T-helper 9 cell (primary cell): Measurements from ENCODE around the gene ODF2.
A peak's percentile ranks its signal among the peaks of the same experiment; 100 is the strongest.
"Not testable (repeated sequence)": the region's sequence is repeated elsewhere in the genome, so short reads cannot be mapped to it uniquely, and the experiment has no call there.

ENCODE experiments used
- DNase-seq: peaks from one replicate; pipeline ENCODE4 v3.0.0-alpha.2; 2020
- total RNA-seq, 2 donors: gene quantifications; one replicate each; lab custom pipeline; 2026; lab: John Stamatoyannopoulos, UW

The ODF2 gene
- 51.6 to 77.2 reads per million in 2 donors for total RNA-seq

DNA sequence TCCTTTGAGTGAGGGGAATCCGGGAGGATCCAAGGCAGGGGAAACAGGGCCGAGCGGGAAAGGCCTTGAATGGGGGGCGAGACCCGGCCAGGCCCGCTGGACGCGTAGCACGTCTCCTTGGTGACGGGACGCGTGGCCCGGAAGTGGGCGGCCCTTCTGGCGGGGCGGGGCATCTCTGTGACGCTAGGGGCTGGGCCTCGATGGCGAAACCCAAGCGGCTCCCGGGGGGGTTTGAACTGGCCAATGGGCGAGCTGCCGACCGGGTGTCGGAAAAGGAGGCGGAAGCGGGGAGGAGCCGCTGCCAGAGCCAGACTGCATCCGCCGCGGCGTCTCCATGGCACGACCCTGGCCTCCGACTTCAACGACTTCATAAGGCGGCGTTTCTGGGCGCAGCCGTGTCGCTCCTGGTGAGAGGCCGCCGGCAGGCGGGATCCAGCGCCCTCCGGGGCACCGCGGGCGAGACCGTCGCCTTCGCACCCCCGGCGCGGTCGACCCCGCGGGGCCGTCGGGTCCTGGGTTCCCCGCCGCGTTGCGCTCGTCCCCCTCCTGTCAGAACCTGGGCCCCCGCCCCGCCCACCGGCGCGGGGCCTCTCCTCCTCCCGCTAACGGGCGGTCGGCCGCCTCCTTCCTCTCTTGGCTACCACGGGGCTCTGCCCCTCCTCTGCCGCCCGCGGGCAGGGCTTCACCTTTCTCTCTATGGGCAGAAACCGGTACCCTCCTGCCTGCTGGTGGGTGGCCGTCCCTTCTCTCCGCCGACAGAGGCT, at the start of gene ODF2:
TSS of gene ODF2 (plus strand) at position 158 of the 764 bp plus-strand sequence. CDS start at position 244, 86 bp downstream.
- DNase-seq, result peak; percentile 98

- DNase-seq, result no peak
These were observed 48.9 kb upstream of the ODF2 start for GRCh38 chr9:128406848-128407391.

DNA sequence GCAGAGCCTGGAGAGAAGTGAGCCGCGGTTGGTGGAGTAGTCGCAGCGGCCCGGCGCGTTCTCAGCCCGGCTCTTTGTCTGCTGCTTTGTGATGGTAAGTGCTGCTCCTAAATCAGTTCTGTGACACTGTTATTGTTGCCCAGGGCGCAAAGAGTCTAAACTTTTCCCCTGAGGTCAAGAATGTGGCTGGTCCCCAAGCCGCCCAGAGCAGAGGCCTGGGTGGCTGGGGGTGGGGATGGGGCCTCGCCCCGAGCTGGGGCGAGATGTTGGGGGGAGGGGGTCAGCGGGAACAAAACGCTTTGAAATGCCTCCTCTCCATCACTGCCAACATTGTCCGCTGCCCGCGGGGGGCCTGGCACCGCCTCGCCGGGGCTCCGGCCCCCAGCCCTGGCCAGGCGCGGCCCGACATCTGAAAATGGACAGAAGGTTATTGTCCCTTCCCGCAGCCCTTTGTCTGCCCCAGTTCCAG, 46.8 kb upstream of the ODF2 start:
- DNase-seq, result no peak

DNA sequence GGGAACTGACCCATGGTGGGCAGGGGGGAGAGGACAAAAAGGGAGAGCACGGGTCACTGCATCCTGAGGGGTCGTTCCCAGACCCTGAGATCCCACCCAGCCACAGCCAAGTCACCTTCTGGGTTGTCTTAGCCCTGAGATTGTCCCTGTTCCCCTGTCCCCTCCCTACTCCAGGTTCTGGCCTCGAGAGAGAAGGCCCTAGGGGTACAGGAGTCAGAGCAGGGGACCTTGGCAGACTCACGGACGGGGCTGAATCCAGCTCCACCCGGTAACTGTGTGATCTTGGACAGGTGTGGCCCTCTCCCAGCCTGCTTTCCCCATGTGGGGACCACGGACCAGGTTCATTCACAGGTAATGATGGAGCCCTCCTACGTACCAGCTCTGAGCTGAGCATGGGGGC, 46.4 kb upstream of the ODF2 start:
- DNase-seq, result no peak

DNA sequence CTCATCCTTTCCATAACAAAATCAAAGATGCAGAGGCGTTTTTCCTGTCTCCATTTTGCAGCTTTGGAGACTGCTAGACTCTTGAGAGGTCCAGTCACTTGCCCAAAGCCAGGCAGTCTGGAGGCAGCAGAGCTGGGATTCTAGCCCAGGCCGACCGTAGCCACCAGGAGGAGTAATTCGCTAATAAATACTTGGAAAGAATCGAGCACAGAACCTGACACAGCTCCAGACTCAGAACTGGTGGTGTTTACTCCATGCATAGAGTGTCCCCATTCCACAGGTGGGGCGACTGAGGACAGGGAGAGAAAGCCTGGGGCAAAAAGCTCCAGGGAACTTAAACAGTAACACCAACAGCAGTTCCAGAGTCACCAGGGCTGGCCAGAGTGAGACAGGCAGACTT, 45.8 kb upstream of the ODF2 start:
- DNase-seq, result no peak

DNA sequence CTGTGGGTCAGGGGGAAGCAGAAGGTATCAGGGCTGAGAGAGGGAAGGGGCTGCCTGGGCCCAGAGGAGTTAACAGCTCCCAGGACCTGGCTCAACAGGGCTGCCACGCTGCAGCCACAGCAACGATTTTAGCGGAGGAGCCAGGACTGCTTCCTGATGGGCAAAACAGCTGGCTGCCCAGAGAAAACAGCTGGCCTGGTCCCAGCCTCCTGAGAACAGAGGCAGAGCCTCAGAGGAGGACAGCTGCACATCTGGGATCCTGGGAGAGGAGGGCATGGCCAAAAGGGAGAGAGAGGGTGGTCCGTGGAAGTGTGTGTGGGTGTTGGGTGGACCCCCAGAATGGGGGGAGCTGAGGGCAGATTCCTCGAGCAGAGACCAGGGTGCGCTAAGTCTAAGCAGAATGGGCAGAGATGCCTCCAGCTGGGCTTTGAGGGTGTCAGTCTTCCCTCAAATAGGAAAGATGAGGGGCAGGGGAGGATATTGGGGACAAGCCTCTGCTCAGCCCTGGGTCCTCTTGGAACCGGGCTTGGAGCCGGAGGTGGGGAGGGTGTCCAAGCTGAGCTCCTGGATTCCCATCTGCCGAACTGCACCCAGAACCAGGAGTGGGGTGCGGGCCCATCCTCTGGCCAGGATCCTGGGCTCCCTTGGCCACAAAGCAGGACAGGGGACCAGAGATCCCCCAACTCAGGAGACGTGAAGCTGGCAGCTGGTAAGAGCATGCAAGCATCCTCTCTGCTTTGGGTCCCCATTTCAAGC, 44.3 kb upstream of the ODF2 start:
- DNase-seq, result no peak

DNA sequence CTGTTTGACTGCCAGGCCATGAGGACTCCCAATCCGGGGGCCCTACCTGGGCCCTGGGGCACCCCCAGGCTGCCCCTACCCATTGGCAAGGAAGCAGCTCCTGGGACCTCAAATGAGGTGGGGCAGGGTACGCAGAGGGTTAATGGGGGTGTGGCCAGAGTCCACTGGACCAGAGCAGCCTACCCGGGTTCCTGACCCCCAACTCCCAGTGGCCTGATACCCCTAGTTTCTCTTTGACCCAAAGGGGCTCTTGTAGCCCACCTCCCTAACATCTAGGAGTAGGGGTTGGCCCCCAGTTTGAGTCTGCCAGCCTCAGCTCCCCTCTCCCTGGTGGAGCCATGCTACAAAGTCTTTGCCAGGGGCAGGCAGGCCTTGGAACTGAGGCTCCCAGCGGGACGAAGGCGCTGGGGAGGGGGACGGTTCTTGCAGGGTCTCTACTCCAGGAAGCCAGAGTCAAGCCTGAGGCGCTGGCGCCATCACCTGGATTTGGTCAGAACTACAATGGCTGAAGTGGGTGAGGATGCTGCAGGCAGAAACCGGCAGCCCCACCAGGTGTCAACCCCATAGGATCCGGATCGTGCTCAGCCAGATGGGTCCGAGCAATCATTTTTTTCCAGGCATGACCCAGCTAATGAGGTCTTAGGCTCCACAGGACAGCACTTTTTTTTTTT, 43.6 kb upstream of the ODF2 start:
- DNase-seq, result peak; percentile 37

DNA sequence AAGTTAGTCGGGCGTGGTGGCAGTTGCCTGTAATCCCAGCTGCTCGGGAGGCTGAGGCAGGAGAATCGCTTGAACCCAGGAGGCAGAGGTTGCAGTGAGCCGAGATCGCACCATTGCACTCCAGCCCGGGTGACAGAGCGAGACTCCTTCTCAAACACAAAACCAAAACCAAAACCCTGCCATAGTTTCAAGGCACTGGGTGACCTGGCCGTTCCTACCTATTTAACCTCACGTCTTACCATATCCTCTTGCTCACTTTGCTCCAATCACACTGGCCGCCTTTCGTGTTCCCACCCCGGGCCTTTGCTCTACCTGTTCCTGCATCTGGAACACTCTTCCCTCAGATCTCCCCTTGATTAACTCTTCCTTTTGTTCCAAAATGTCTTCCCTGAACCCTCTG, 42.1 kb upstream of the ODF2 start:
- not testable (repeated sequence) for DNase-seq

GRCh38 chr9:128414461-128414860, 41.3 kb upstream of the ODF2 start:
- DNase-seq, result no peak

- DNase-seq, result no peak
These were observed 40.5 kb upstream of the ODF2 start for GRCh38 chr9:128415281-128415680.

GRCh38 chr9:128416014-128416413, 39.8 kb upstream of the ODF2 start:
- DNase-seq, result no peak

- no peak for DNase-seq
These were observed 39.3 kb upstream of the ODF2 start for GRCh38 chr9:128416432-128417019.

GRCh38 chr9:128419061-128419925, 36.5 kb upstream of the ODF2 start:
- DNase-seq, result no peak

- peak; percentile 58 for DNase-seq
These were observed 35.7 kb upstream of the ODF2 start for GRCh38 chr9:128420060-128420650.

DNA sequence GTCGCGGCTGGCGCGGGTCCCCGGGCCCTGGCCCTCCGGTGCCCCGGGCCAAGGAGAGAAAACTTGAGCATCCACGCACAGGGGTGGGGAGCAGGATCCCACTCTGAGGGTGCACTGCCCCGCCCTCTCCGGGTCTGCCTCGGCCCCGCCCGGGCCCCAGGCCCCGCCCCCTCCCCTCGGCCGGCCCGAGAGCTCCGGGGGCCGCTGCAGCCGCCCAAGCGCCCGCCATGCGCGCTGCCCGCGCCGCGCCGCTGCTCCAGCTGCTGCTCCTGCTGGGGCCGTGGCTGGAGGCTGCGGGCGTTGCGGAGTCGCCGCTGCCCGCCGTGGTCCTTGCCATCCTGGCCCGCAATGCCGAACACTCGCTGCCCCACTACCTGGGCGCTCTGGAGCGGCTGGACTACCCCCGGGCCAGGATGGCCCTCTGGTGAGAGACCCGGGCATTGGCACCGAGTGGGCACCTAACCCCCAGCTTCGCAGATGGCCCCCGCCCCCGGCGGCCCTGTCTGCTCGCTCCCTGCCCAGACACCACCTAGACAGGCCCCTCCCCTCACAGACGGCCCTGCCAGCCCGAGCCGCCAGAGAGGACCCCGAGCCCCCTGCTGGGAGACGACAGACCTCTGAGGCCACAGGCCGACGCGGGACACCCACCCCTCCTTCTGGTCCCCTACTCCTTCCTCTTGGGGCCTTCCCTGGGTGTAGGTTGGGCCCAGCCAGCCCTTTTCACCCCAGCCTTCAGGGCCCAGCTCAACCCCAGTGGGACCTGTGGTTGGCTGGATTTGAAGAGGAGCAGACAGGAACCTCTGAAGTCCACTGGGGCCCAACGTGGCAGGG, 34.9 kb upstream of the ODF2 start, which contains the start of gene CERCAM:
TSS of gene CERCAM (plus strand) at position 207 of the 831 bp plus-strand sequence. CDS start at position 228, 21 bp downstream.
- DNase-seq, result peak; percentile 35

GRCh38 chr9:128421482-128421996, 34.3 kb upstream of the ODF2 start:
- no peak for DNase-seq

DNA sequence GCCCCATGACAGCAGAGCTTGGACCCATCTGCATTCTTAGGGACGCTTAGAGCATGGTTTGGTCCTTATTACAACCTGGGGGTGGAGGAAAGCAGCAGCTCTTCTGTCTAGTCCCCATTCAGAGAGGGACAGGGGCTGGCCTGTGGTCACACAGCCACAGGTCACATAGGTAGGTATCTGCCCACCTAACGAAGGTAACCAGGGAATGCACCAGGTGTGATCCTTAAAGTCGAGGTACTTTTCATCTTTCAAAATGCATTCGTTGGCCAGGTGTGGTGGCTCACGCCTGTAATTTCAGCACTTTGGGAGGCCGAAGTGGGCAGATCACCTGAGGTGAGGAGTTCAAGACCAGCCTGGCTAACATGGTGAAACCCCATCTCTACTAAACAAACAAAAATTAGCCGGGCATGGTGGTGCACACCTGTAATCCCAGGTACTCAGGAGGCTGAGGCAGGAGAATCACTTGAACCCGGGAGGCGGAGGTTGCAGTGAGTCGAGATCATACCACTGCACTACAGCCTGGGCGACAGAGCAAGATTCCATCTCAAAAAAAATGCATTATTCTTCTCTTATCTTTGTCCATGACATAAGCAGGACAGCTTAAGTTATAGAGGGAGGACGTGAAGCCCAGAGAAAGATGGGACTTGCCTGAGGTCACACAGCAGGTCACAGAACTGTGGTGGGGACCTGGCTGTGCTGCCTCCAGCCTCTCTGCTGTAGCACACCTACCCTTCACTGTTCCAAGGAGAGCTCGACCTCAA, 33.6 kb upstream of the ODF2 start:
- DNase-seq, result not testable (repeated sequence)

GRCh38 chr9:128422783-128423150, 33.0 kb upstream of the ODF2 start:
- no peak for DNase-seq

DNA sequence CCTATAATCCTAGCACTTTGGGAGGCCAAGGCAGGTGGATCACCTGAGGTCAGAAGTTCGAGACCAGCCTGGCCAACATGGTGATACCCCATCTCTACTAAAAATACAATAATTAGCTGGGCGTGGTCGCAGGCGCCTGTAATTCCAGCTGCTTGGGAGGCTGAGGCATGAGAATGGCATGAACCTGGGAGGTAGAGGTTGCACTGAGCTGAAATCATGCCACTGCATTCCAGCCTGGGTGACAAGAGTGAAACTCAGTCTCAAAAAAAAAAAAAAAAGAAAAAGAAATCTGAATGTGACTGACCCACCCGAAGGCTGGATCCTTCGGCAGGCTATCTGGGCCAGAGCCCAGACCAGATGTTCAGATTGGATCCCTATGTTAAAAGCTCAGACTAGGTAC, 32.5 kb upstream of the ODF2 start:
- not testable (repeated sequence) for DNase-seq
